Nucleus accumbens (tissue), 56 donors: ENCODE measurements around the gene RPS6KB1.
"Not testable (repeated sequence)": the region's sequence is repeated elsewhere in the genome, so short reads cannot be mapped to it uniquely, and the experiment has no call there.

ENCODE experiments used
- DNase-seq, 56 donors: peaks; one replicate each; lab custom pipeline; 2025; lab: John Stamatoyannopoulos, UW

The RPS6KB1 gene

DNA sequence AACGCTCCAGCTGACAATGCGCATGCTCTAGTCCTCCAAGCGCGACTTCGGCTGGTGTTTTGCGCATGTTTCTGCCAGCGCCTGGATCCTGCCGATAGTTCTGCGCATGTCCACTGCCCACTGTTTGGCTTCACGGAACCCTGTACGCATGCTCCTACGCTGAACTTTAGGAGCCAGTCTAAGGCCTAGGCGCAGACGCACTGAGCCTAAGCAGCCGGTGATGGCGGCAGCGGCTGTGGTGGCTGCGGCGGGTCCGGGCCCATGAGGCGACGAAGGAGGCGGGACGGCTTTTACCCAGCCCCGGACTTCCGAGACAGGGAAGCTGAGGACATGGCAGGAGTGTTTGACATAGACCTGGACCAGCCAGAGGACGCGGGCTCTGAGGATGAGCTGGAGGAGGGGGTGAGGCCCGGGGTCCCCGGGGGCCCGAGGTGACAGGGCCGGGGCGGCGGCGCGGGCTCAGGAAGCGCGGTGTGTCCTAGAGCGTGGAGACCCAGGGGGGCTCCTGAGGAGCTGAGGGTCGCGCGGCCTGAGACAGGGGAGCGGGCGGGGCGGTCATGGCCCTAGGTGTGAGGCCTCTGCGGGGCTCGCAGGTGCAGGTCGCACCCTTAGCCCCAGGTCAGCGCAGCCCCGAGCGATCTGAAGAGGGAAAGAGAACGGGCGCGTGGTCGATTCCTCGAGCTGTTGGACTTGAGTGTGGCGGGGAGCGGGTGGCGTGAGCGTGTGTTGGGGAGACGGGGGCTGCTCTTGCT, at the start of gene RPS6KB1, which contains the start of gene TUBD1:
Gene RPS6KB1, plus strand, starts transcription at position 198 of the 752 bp plus-strand sequence. Its CDS starts 64 bp downstream, at position 262.
Gene TUBD1, minus strand, starts transcription at position 20 of the 752 bp plus-strand sequence. CDS start 1,941 bp downstream, outside the sequence.
- DNase-seq: peak; percentile 15 to 98 (median 93)

DNA sequence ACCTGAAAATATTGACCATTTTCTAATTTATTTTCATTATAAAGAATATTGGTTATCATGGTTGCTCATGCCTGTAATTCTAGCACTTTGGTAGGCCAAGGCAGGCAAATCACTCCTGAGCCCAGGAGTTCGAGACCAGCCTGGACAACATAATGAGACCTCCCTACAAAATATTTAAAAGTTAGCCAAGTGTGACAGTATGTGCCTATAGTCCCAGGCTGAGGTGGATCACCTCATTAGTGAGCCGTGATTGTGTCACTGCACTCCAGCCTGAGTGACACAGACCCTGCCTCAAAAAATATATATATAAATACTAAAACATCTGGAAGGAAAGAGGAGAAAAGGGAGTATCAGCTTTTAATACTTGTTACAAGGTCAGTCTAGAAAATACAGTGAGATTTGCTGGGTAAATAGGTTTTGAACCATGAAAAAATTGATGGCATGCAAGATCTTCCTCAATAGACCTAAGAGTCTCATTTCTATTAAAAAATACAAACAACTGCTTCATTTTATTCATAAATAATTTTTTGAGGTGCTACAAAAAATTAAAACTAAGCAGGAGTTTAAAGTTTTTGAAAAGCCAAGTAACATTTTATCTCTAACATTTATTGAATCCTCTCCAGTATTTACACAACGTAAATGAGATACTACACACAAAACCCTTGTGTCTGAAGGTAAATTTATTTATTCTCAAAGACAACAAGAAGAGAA, 47.9 kb upstream of the RPS6KB1 start:
- DNase-seq: no peak

DNA sequence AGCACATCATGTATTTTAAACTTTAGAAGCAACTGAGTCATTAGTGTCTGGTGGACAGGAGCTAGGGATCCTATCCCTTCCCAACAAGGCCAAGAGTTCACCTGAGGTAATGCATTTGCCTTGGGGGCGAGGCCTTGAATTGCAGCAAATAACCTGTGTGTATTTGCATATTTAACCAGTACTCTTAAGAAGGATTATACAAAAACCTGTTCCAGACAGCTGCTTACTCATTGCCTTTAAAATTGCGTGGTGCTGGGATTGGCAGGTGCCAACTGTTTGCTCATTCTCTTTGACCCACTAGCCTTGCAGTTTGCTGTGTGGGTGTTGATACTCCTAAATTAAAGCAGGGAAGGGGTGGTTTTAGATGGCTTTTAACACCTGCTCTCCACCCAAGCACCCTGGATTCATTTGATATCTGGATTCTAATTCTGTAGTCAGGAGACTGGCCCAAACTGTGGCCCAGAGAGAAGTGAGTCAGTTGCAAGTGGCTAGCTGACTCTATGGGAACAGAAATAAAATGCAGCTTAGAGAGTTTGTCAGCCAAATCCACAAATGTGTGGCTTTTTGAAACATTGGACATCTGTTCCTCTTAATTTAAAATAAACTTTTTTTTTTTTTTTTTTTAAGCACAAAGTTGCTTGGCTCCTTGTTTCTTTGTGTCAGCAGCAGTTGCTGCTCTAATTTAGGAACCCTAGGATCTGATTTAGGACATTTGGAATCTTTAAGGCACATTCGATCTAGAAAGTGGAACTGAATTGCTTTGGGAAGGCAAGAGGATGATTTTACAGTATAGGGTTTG, 47.1 kb upstream of the RPS6KB1 start:
- peak in 1 of 56 donors; percentile 18 for DNase-seq

DNA sequence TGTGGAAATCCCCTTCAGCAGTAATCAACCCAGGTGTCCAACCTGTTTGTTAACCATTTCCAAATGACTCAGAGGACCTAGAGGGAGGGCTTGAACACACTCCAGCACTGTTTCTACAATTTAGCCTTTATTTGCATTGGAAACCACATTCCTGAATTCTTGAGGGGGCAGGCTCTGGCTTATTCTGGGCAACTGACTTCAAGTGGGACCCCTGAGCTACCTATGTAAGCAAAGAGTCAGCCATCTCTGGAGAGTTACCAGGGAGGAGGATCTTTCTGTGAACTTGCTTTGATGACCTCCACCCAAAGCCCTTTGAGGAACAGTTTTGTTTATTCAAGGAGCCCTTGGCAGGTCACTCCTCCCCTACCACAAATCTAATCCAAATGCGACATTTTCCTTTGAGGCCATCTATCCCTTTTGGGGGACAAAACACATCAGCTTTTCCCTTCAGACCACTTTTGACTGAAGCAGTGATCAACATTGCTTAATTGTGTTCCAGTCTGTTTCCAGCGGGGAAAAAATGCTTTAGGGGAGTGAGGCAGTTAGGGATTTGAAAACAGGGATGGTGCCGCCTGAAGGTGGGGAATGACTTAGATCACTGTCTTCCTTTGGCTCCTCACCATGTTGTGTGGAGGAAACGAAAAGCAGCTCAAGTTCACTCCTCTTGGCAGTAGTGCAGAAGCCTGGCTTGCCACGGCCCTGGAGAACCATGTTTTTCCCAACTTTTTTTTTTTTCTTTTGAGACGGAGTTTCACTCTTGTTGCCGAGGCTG, 46.3 kb upstream of the RPS6KB1 start:
- DNase-seq: no peak

DNA sequence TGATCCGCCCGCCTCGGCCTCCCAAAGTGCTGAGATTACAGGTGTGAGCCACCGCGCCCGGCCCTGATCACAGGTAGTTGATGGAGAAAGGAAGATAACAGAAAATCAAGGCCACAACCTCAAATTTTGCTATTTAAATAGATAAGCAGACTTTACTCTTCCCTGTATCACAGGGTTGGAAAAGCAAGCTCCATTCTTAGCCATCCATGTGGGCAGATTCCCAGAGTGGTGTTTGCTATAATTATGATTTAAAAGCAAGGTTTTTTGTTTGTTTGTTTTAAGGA, 44.6 kb upstream of the RPS6KB1 start:
- no peak for DNase-seq

DNA sequence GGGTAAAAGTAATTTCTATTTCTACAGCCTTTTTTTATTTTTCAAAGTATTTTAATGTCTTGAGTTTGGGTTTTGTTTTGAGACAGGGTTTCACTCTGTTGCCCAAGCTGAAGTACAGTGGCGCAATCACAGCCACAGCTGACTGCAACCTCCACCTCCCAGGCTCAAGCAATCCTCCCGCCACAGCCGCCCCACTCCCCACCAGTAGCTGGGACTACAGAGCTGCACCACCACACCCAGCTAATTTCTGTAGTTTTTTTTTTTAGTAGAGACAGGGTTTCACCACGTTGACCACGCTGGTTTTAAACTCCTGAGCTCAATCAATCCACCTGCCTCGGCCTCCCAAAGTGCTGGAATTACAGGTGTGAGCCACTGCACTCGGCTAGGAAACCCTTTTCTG, 44.1 kb upstream of the RPS6KB1 start:
- DNase-seq: no peak

DNA sequence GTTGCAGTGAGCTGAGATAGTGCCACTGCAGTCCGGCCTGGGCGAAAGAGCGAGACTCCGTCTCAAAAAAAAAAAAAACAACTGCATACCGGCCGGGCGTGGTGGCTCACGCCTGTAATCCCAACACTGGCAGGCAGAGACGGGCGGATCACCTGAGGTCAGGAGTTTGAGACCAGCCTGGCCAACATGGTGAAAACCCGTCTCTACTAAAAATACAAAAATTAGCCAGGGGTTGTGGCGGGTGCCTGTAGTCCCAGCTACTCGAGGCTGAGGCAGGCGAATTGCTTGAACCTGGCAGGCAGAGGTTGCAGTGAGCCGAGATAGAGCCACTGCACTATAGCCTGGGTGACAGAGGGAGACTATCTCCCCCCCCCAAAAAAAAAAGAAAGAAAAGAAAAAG, 42.6 kb upstream of the RPS6KB1 start:
- not testable (repeated sequence) for DNase-seq

DNA sequence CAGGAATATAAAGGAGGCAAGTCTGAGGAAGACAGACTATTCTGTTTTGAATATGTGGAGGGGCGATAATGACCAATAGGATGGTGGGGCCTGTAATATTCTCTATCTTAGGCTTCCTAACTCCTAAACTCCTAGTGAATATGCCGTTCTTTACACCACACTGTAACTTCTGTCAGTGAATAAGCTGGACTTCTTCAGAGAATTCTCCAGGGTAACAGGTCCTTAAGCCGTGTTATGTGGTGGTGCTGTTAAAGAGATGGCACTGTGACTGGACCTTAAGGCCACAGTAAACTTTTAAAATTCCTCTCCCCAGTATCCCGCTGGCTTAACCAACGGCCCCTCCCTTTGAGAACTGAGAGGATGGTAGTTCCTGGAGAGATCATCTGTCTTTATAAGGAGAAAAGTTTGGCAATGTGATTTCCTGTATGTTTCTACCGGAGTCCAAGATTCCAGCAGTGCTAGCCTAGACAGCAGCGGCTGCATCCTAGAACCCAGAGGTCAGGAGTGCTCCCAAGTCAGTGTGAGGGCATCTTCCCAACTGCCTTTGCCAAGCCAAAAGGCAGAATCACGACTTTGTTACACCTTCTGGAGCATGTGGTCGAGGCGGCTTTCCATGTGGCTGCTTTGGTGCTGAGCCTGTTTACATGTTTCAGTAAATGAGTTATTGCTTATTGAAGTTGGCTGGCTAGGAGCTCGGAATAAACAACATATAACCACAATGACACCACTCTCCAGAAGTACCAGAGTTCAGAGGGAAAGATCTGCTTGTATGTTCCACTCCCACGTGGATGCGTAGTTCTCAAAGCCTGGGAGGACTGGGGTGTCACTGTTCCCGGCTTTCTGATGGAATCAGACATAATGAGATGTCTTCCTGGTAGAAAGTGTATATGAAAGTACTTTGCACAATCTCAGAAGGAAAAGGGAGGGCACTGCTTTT, 41.2 kb upstream of the RPS6KB1 start:
- no peak for DNase-seq

DNA sequence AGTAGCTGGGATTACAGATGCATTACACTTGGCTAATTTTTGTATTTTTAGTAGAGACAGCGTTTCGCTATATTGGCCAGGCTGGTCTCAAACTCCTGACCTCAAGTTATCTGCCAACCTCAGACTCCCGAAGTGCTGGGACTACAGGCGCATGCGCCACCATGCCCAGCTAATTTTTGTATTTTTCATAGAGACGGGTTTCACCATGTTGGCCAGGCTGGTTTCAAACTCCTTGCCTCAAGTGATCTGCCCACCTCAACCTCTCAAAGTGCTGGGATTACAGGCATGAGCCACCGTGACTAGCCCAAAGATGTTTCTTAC, 40.1 kb upstream of the RPS6KB1 start:
- not testable (repeated sequence) for DNase-seq

DNA sequence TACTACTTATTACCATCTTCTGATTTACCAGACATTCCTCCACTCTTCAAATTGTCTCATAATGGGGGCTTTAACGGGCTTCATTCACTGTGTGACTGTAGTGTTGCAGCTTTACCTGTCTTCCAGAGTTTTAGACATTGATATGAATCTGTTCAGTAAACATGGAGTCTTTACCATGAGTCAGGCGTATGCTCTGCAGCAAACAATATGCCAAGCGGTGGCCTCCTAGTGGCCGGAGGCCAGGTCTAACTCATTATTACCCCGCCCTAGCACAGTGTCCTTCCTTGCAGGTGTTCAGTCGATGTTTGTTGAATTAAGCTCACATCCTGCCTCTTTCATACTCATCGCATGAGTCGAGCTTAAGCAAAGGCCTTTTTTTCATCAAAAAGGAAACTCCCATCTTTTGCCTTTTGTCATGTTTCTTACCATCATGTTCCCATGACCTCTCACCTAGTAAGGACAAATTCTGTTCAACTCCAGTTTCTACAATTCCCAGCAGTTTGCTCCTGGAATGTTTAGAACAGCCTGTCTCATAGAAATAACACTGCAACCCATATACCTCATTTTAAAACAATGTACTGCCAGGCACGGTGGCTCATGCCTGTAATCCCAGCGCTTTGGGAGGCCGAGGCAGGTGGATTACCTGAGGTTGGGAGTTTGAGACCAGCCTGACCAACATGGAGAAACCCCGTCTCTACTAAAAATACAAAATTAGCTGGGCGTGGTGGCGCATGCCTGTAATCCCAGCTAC, 39.6 kb upstream of the RPS6KB1 start:
- DNase-seq: no peak

DNA sequence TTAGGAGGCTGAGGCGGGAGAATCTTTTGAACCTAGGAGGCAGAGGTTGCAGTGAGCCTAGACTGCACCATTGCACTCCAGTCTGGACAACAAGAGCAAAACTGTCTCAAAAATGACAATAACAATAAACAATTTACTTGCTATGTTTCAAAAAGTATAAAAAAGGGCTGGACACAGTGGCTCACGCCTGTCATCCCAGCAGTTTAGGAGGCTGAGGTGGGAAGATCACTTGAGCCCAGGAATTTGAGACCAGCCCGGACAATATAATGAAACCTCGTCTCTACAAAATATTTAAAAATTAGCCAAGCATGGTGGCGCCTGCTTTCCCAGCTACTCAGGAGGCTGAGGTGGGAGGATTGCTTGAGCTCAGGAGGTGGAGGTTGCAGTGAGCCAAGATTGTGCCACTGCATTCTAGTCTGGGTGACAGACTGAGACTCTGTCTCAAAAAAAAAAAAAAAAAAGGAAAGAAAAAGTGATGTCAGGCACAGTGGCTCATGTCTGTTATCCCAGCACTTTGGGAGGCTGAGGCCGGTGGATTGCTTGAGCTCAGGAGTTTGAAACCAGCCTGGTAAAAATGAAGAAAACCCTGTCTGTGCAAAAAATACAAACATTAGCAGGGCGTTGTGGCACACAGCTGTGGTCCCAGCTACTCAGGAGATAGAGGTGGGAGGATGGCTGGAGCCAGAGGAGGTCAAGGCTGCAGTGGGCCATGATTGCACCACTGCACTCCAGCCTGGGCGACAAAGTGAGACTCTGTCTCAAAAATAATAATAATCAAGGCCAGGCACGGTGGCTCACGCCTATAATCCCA, 38.8 kb upstream of the RPS6KB1 start:
- DNase-seq: not testable (repeated sequence)

DNA sequence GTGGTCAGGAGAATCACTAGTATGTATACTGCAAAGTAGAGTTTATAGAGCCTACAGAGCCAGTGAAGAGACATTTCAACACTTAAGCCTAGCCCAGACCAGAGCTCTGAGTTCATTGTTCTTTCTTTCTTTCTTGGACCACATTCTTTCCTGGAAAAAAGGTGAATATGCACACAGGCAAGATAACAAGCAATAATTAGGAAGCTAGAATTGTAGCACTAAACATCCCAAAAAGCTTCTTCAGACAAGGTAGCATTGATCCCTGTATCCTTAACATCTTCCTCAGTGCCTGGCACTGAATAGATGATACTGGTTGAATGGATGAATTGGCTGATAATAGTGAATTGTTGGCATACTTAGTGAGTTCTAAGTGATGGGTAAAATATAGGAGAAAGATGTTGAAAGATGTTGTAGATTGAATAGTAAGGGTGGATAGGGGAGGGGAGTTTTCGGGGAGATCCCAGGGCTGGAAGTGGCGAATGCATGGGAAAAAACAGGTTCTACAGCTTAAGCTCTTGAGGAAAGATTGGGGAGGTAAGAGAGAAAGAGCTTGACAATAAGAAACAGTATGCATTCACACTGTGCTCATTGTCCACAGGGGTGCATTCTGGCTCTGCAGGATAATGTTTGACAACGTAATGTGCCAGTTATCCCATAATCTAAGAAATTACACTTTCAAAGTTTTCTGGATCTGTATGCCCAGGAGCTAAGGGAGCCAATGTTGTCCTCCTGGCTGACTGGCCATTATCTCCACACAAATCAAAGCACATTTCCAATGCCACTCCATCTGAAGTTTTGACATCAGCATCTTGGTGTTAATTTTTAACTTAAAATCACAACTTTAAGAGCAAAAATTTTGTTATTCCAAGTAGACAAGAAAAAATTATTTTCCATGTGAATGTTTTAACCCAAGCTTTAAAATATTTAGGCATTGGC, 35.8 kb upstream of the RPS6KB1 start:
- no peak for DNase-seq

DNA sequence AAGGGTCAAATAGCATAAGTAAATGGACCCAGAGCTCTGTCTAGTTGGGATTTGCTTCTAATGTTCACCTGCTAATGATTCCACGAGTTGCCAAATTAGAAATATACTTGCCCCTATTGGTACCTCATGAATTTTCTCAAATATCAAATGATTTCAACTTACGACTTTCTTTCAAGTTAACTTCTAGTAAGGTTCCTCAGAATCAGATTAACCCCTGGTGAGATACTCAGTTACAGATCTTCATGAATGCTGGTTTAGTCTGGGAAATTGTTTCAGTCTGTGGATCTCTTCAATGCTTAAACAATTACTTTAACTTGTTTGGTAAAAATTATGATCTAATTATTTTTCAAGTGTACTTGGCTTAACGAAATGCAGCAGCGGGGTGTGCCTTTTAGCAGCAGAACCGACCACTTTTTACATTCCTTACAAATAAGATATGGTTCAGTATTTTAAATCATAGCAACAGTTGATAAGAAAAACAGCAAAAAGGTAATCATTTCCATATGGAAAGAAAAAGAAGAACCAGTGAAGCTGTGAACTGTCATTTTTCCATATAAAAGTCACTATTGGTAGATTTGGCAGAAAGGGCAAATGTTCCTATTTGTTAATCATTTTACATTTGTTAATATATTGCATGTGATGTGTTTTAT, 34.6 kb upstream of the RPS6KB1 start:
- no peak for DNase-seq

DNA sequence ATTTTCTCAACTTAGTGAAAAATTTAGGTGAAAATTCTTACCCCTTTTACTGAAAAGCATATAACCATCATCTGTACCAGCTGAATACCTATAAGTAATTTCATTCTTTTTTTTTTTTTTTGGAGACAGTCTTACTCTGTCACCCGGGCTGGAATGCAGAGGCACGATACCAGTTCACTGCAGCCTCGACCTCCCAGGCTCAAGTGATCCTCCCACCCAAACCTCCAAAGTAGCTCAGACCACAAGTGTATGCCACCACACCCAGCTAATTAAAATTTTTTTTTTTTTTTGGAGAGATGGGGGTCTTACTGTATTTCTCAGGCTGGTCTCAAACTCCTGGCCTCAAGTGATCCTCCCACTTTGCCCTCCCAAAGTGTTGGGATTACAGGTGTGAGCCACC, 34.0 kb upstream of the RPS6KB1 start:
- no peak for DNase-seq

DNA sequence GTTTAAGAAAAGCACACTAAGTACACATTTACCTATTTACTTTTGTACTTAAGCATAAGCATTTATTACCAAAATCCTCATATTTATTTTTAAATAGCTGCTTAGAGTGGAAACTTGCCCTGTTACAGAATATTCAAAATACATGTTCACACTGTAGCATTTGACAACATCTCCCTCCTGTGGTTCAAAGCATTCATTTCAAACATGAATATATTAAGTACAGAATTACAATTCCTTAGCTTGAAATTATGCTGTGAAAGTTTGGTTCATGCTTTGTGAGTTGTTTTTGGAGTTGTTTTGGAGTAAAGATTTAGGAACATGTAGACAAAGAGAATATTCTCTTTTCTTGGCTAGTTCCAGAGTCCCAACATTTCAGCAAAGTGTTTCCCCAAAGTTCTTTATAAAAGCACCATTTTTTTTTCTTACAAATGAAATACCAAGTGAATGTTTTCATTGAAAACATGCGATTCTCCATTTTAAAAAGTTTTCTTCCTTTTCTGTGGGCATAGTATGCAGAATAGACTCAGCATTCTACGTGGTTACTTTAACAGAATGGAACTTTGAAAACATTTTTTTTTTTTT, 33.4 kb upstream of the RPS6KB1 start:
- DNase-seq: no peak

DNA sequence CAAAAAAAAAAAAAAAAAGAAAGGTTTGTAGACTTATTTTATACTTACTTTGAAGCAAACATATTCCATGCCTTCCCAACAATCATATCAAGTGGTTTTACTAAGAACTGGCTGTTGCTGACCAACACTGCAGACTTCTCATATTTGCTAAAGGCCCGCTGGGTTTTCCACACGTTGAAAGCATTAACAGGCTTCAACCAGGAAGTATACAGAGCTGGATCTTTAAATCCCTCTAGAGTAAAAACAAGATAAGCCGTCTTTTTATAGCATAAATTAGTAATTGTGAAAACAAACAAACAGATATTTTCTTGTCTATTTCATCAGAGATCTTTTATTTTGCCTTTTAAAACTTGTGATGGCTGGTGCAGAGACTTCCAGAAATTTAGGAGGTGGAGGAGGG, 29.3 kb upstream of the RPS6KB1 start:
- no peak for DNase-seq
